IgD-negative memory B cell (primary cell): ENCODE measurements around the gene PEX12. TPM values are rescaled to one million over a fixed set of nuclear protein-coding genes. Genes with fewer than 3 reads are reported as not detected.

Source experiments
- H3K27ac Mint-ChIP-seq, 3 donors: one replicate each; pipeline ENCODE4 v1.8.0; 2020 to 2022; ENCODE audit warnings: mild to moderate bottlenecking in 3 of 3, mixed read lengths in 3 of 3, moderate library complexity in 1 of 3
- H3K27me3 Mint-ChIP-seq: one replicate; pipeline ENCODE4 v1.8.0; 2021; ENCODE audit warnings: mixed read lengths
- H3K36me3 Mint-ChIP-seq: one replicate; pipeline ENCODE4 v1.8.0; 2020; ENCODE audit warnings: mild to moderate bottlenecking, mixed read lengths
- H3K4me1 Mint-ChIP-seq, 3 donors: one replicate each; pipeline ENCODE4 v1.8.0; 2020 to 2022; ENCODE audit warnings: mixed read lengths in 3 of 3, mild to moderate bottlenecking in 1 of 3
- H3K4me3 Mint-ChIP-seq, 4 donors: one replicate each; pipeline ENCODE4 v1.8.0; 2020 to 2022; ENCODE audit warnings: mild to moderate bottlenecking in 4 of 4, mixed read lengths in 4 of 4, moderate library complexity in 3 of 4
- H3K9me3 Mint-ChIP-seq, 3 donors: one replicate each; pipeline ENCODE4 v1.8.0; 2020 to 2021; ENCODE audit warnings: mixed read lengths in 3 of 3, mild to moderate bottlenecking in 1 of 3
- polyA plus RNA-seq: library from polyadenylated mRNA; unstranded; fragments of 300-500 nt; fragmentation: Illumina TruSeq; gene quantifications from one replicate; pipeline ENCODE4 v1.2.3, GENCODE V29; 2021

Gene PEX12
- polyA plus RNA-seq, 1 donor from 2014 or later: 1.3 TPM

- Mint-ChIP-seq H3K4me3 (no peak overlapping the region), H3K27me3 (peaks cover 23% of the 10 kb centered on the region), H3K9me3 (no peaks in the 10 kb centered on the region), H3K4me1 (no peaks in the 10 kb centered on the region), H3K27ac (no peak overlapping the region), H3K36me3 (no peaks in the 10 kb centered on the region)
Observed at GRCh38 chr17:35557353-35557752, 21.0 kb downstream of the PEX12 start.

- H3K4me3 Mint-ChIP-seq: no peak overlapping the region
- H3K9me3 Mint-ChIP-seq: no peaks in the 10 kb centered on the region
- H3K27ac Mint-ChIP-seq: no peak overlapping the region
- H3K4me1 Mint-ChIP-seq: peaks cover 0 to 2% (median 0%) of the 10 kb centered on the region in 3 donors
- no peaks in the 10 kb centered on the region for H3K36me3 Mint-ChIP-seq
- H3K27me3 Mint-ChIP-seq: peaks cover 23% of the 10 kb centered on the region
Observed at GRCh38 chr17:35555691-35556090, 22.7 kb downstream of the PEX12 start.

GRCh38 chr17:35554668-35555067 lies 23.7 kb downstream of the PEX12 start:
- Mint-ChIP-seq H3K9me3 (no peaks in the 10 kb centered on the region), H3K4me3 (no peak overlapping the region), H3K4me1 (peaks cover 0 to 2% (median 0%) of the 10 kb centered on the region in 3 donors), H3K27ac (no peak overlapping the region), H3K36me3 (no peaks in the 10 kb centered on the region), H3K27me3 (peaks cover 19% of the 10 kb centered on the region)

GRCh38 chr17:35553310-35553709 lies 25.1 kb downstream of the PEX12 start:
- Mint-ChIP-seq H3K4me3 (no peak overlapping the region), H3K27ac (no peak overlapping the region), H3K9me3 (no peaks in the 10 kb centered on the region), H3K4me1 (peaks cover 0 to 2% (median 0%) of the 10 kb centered on the region in 3 donors), H3K27me3 (peaks cover 9% of the 10 kb centered on the region), H3K36me3 (no peaks in the 10 kb centered on the region)

- Mint-ChIP-seq H3K4me1 (peaks cover 6 to 8% (median 7%) of the 10 kb centered on the region in 3 donors), H3K9me3 (no peaks in the 10 kb centered on the region), H3K36me3 (no peaks in the 10 kb centered on the region), H3K4me3 (no peak overlapping the region), H3K27me3 (no peaks in the 10 kb centered on the region), H3K27ac (no peak overlapping the region)
Observed at GRCh38 chr17:35548978-35549377, 29.4 kb downstream of the PEX12 start.

- peaks cover 6 to 11% (median 8%) of the 10 kb centered on the region in 3 donors for H3K4me1 Mint-ChIP-seq
- H3K27ac Mint-ChIP-seq: no peak overlapping the region
- H3K4me3 Mint-ChIP-seq: no peak overlapping the region
- H3K27me3 Mint-ChIP-seq: no peaks in the 10 kb centered on the region
- no peaks in the 10 kb centered on the region for H3K9me3 Mint-ChIP-seq
- H3K36me3 Mint-ChIP-seq: no peaks in the 10 kb centered on the region
Observed at GRCh38 chr17:35548208-35548810, 30.1 kb downstream of the PEX12 start.

- no peaks in the 10 kb centered on the region for H3K27me3 Mint-ChIP-seq
- H3K4me3 Mint-ChIP-seq: no peak overlapping the region
- H3K36me3 Mint-ChIP-seq: no peaks in the 10 kb centered on the region
- peak overlapping the region in 1 of 3 donors; percentile 11 for H3K27ac Mint-ChIP-seq
- H3K4me1 Mint-ChIP-seq: peaks cover 10 to 20% (median 15%) of the 10 kb centered on the region in 3 donors
- H3K9me3 Mint-ChIP-seq: no peaks in the 10 kb centered on the region
Observed at GRCh38 chr17:35546487-35546886, 31.9 kb downstream of the PEX12 start.

- H3K27me3 Mint-ChIP-seq: no peaks in the 10 kb centered on the region
- H3K27ac Mint-ChIP-seq: no peak overlapping the region
- no peaks in the 10 kb centered on the region for H3K9me3 Mint-ChIP-seq
- peak overlapping the region in 1 of 4 donors; percentile 23 for H3K4me3 Mint-ChIP-seq
- peaks cover 14 to 27% (median 17%) of the 10 kb centered on the region in 3 donors for H3K4me1 Mint-ChIP-seq
- no peaks in the 10 kb centered on the region for H3K36me3 Mint-ChIP-seq
Observed at GRCh38 chr17:35545150-35545549, 33.2 kb downstream of the PEX12 start.

- Mint-ChIP-seq H3K36me3 (no peaks in the 10 kb centered on the region), H3K9me3 (no peaks in the 10 kb centered on the region), H3K27ac (no peak overlapping the region), H3K27me3 (no peaks in the 10 kb centered on the region), H3K4me1 (peaks cover 24 to 37% (median 25%) of the 10 kb centered on the region in 3 donors), H3K4me3 (no peak overlapping the region)
Observed at GRCh38 chr17:35543856-35544255, 34.5 kb downstream of the PEX12 start.

- no peak overlapping the region for H3K27ac Mint-ChIP-seq
Observed at GRCh38 chr17:35542990-35543389, 35.4 kb downstream of the PEX12 start.

GRCh38 chr17:35541434-35541833 lies 36.9 kb downstream of the PEX12 start:
- H3K27ac Mint-ChIP-seq: peak overlapping the region in 2 of 3 donors; percentile 63 to 92
- peaks cover 37 to 51% (median 40%) of the 10 kb centered on the region in 3 donors for H3K4me1 Mint-ChIP-seq
- H3K4me3 Mint-ChIP-seq: peak overlapping the region; percentile 89 to 96 (median 93)
- H3K27me3 Mint-ChIP-seq: no peaks in the 10 kb centered on the region
- peaks cover 3% of the 10 kb centered on the region for H3K36me3 Mint-ChIP-seq
- H3K9me3 Mint-ChIP-seq: no peaks in the 10 kb centered on the region

More at GRCh38 chr17:35542990-35543389, 35.4 kb downstream of the PEX12 start:
- Mint-ChIP-seq H3K4me1 (peaks cover 30 to 43% (median 30%) of the 10 kb centered on the region in 3 donors), H3K4me3 (peak overlapping the region in 2 of 4 donors; percentile 57 to 66), H3K9me3 (no peaks in the 10 kb centered on the region), H3K27me3 (no peaks in the 10 kb centered on the region), H3K36me3 (peaks cover under 1% of the 10 kb centered on the region)

- peak overlapping the region; percentile 63 to 92 (median 91) for H3K27ac Mint-ChIP-seq
- peak overlapping the region; percentile 89 to 96 (median 93) for H3K4me3 Mint-ChIP-seq
- H3K9me3 Mint-ChIP-seq: no peaks in the 10 kb centered on the region
- no peaks in the 10 kb centered on the region for H3K27me3 Mint-ChIP-seq
- peaks cover 34 to 50% (median 38%) of the 10 kb centered on the region in 3 donors for H3K4me1 Mint-ChIP-seq
- H3K36me3 Mint-ChIP-seq: peaks cover 3% of the 10 kb centered on the region
Observed at GRCh38 chr17:35540589-35541404, 37.6 kb downstream of the PEX12 start.

- H3K9me3 Mint-ChIP-seq: no peaks in the 10 kb centered on the region
- peak overlapping the region; percentile 48 to 94 (median 82) for H3K4me3 Mint-ChIP-seq
- no peaks in the 10 kb centered on the region for H3K27me3 Mint-ChIP-seq
- H3K4me1 Mint-ChIP-seq: peaks cover 34 to 52% (median 38%) of the 10 kb centered on the region in 3 donors
- H3K27ac Mint-ChIP-seq: peak overlapping the region; percentile 8 to 76 (median 22)
- peaks cover 3% of the 10 kb centered on the region for H3K36me3 Mint-ChIP-seq
Observed at GRCh38 chr17:35539659-35540026, 38.7 kb downstream of the PEX12 start.

- H3K36me3 Mint-ChIP-seq: peaks cover 3% of the 10 kb centered on the region
- H3K9me3 Mint-ChIP-seq: no peaks in the 10 kb centered on the region
- H3K27ac Mint-ChIP-seq: peak within 1 kb of the TSS; percentile 65 to 84 (median 75)
- peaks cover 33 to 47% (median 35%) of the 10 kb centered on the region in 3 donors for H3K4me1 Mint-ChIP-seq
- H3K27me3 Mint-ChIP-seq: no peaks in the 10 kb centered on the region
- peak within 1 kb of the TSS; percentile 54 to 91 (median 83) for H3K4me3 Mint-ChIP-seq
Observed at GRCh38 chr17:35537601-35538141, 40.7 kb downstream of the PEX12 start, which contains the start of gene SLFN12L. TSS of gene SLFN12L (minus strand) at chr17:35537678. CDS start at chr17:35522364, 15,314 bp downstream.

- Mint-ChIP-seq H3K27ac (peak overlapping the region; percentile 65 to 84 (median 75)), H3K4me1 (peaks cover 33 to 47% (median 35%) of the 10 kb centered on the region in 3 donors), H3K9me3 (no peaks in the 10 kb centered on the region), H3K36me3 (peaks cover 3% of the 10 kb centered on the region), H3K27me3 (no peaks in the 10 kb centered on the region), H3K4me3 (peak overlapping the region; percentile 54 to 91 (median 83))
Observed at GRCh38 chr17:35536664-35537171, 41.7 kb downstream of the PEX12 start.
